BJ (cell line): ENCODE data around the gene MSH6. TPM values are rescaled to one million over a fixed set of nuclear protein-coding genes. Genes with fewer than 3 reads are reported as not detected.
"Not testable (repeated sequence)": the region's sequence is repeated elsewhere in the genome, so short reads cannot be mapped to it uniquely, and the experiment has no call there.

Experiments used
- CTCF ChIA-PET: fragments of 350-600 bp; formaldehyde crosslinking; extraction: SDS; loops from one replicate; lab custom pipeline; 2021; ENCODE audit warnings: antibody characterized with exemption, inconsistent platforms; lab: Yijun Ruan, JAX
- POLR2A ChIA-PET: fragments of 300-600 bp; sonication (Branson Sonifier 250); formaldehyde crosslinking; extraction: SDS; loops from one replicate; lab custom pipeline; 2021; ENCODE audit warnings: antibody characterized with exemption; lab: Charles Lee
- DNase-seq: peaks from one replicate; pipeline ENCODE4 v3.0.0-alpha.2; 2011; ENCODE audit warnings: low read depth
- H3K27me3 ChIP-seq: 2 replicates; pipeline ENCODE4 v1.6.0; 2011; ENCODE audit warnings: low read length; ENCODE audit not compliant: control insufficient read depth, insufficient read depth
- H3K36me3 ChIP-seq: 2 replicates; pipeline ENCODE4 v1.5.1; 2011; ENCODE audit warnings: low read length; ENCODE audit not compliant: control insufficient read depth, insufficient read depth
- H3K4me3 ChIP-seq: 2 replicates; pipeline ENCODE4 v1.5.1; 2011; ENCODE audit warnings: low read depth, mild to moderate bottlenecking, control low read depth, low read length
- CTCF ChIP-seq: IDR thresholded peaks from 2 replicates; pipeline ENCODE4 v1.5.1; 2011; ENCODE audit warnings: low read depth, mild to moderate bottlenecking, control low read depth, inconsistent platforms, low read length, moderate library complexity; ENCODE audit not compliant: insufficient read depth
- polyA plus RNA-seq: library from polyadenylated mRNA; depleted of rRNA; stranded (reverse); fragments of >200 nt; gene quantifications from 2 replicates; pipeline ENCODE4 v1.2.3, GENCODE V29; 2011; rRNA removed
- small RNA-seq: library from RNA; depleted of rRNA; stranded (forward); fragments of <200 nt; gene quantifications from one replicate; pipeline ENCODE3, GENCODE V24; 2012; ENCODE audit warnings: low replicate concordance, low read depth; ENCODE audit not compliant: insufficient read length

The MSH6 gene
- polyA plus RNA-seq, 1 experiment: 13.7 TPM

- POLR2A ChIA-PET: interaction anchor here (0.7 kb wide), 1 partner anchor 584 kb away, joined by 3 read pairs; no protein-coding TSS in a partner anchor
- H3K4me3 ChIP-seq: no peak overlapping the region
- DNase-seq: no peak
- H3K36me3 ChIP-seq: no peaks in the 10 kb centered on the region
- no peaks in the 10 kb centered on the region for H3K27me3 ChIP-seq
- TF ChIP-seq CTCF: no peak
- CTCF ChIA-PET: interaction anchor here (1.1 kb wide), 1 partner anchor 13 kb away, joined by 3 read pairs; no protein-coding TSS in a partner anchor
Measured at GRCh38 chr2:47849368-47849767, 66.4 kb downstream of the MSH6 start.

- ChIA-PET POLR2A (interaction anchor here (0.7 kb wide), 1 partner anchor 583 kb away, joined by 3 read pairs; no protein-coding TSS in a partner anchor), CTCF (interaction anchor here (0.6 to 1.1 kb wide), 2 partner anchors 12 to 259 kb away, joined by 3 read pairs; no protein-coding TSS in a partner anchor)
- no peaks in the 10 kb centered on the region for H3K27me3 ChIP-seq
- TF ChIP-seq CTCF: no peak
- no peak overlapping the region for H3K4me3 ChIP-seq
- H3K36me3 ChIP-seq: no peaks in the 10 kb centered on the region
- no peak for DNase-seq
Measured at GRCh38 chr2:47850198-47850597, 67.3 kb downstream of the MSH6 start.

- DNase-seq, CTCF ChIA-PET, H3K36me3 ChIP-seq, H3K4me3 ChIP-seq, H3K27me3 ChIP-seq: not testable (repeated sequence)
- POLR2A ChIA-PET: interaction anchor here (0.5 kb wide), 1 partner anchor 49 kb away, joined by 8 read pairs; no protein-coding TSS in a partner anchor
Measured at GRCh38 chr2:47853067-47853777, 70.3 kb downstream of the MSH6 start.

Small RNA genes within 50 kb of the gene (small RNA-seq; reads per million reads assigned to genes)
- gene RF00026 (not detected), gene RPL36AP15 (not detected)

Other genes with a start within 250 kb of the MSH6 start
- not detected in 2 replicates for gene KCNK12, start 212.2 kb upstream of the MSH6 start, polyA plus RNA-seq
- 21.5 and 37.9 TPM in 2 replicates for gene FBXO11, start 123.4 kb downstream of the MSH6 start, polyA plus RNA-seq